ENCODE measurements around the gene HEBP1.
A peak's percentile ranks its signal among the peaks of the same experiment; 100 is the strongest.

HEBP1 gene

GRCh38 chr12:13002301-13003097, 2.4 kb upstream of the HEBP1 start:
- Histone ChIP-seq H3K79me1 (replicated peaks; ENCODE audit: low read length, poor library complexity, severe bottlenecking) (peaks cover 25% of the 10 kb centered on the region), H3K4me3 (ENCODE audit: insufficient read depth in 1 of 2, low read depth in 1 of 2, low read length in 2 of 2) (peak overlapping the region in 1 of 2 experiments; percentile 88), H2BK120ac (ENCODE audit: low read depth, low read length) (no peak overlapping the region), H3K36me3 (ENCODE audit: control insufficient read depth in 1 of 2, insufficient read depth in 2 of 2, low read depth in 1 of 2, low read length in 2 of 2) (peaks cover 0 to 5% of the 10 kb centered on the region in 2 experiments), H3K4me1 (ENCODE audit: control insufficient read depth, insufficient read depth, low read depth, low read length) (peaks cover 20% of the 10 kb centered on the region), H3K9ac (ENCODE audit: low read length) (peak overlapping the region; percentile 88), H2BK5ac (ENCODE audit: low read depth, low read length, poor library complexity, severe bottlenecking) (no peak overlapping the region), H3K14ac (ENCODE audit: low read length in 2 of 2) (peak overlapping the region in 1 of 2 experiments; percentile 11), H4K91ac (ENCODE audit: low read length) (no peak overlapping the region), H2AK5ac (ENCODE audit: low read length, severe bottlenecking) (no peak overlapping the region), H2AFZ (ENCODE audit: low read depth, low read length) (no peak overlapping the region), H3K23ac (ENCODE audit: low read length in 2 of 2) (no peak overlapping the region), H3K18ac (ENCODE audit: low read depth in 1 of 2, low read length in 2 of 2) (peak overlapping the region; percentile 1 to 7), H3K27ac (ENCODE audit: low read length, poor library complexity, severe bottlenecking) (no peak overlapping the region), H2BK15ac (ENCODE audit: low read depth, poor library complexity, severe bottlenecking) (no peak overlapping the region), H4K8ac (ENCODE audit: low read length) (no peak overlapping the region), H2BK12ac (ENCODE audit: low read length in 2 of 2) (no peak overlapping the region), H3K9me3 (ENCODE audit: control insufficient read depth, low read length) (no peaks in the 10 kb centered on the region), H3K4ac (ENCODE audit: low read depth in 1 of 2, low read length in 2 of 2) (no peak overlapping the region), H3K27me3 (ENCODE audit: control insufficient read depth in 1 of 2, insufficient read depth in 1 of 2, low read length in 2 of 2) (no peaks in the 10 kb centered on the region), H3K4me2 (ENCODE audit: low read length, poor library complexity, severe bottlenecking) (no peak overlapping the region)
- 93% methylated on average over 10 of the region's 10 CpGs for WGBS
- peak; percentile 14 for DNase-seq

GRCh38 chr12:13001775-13002040, 1.6 kb upstream of the HEBP1 start:
- H4K91ac ChIP-seq (ENCODE audit: low read length): peak overlapping the region; percentile 66
- 56% methylated on average over 16 of the region's 16 CpGs for WGBS
- H3K14ac ChIP-seq (ENCODE audit: low read length in 2 of 2): no peak overlapping the region
- no peak overlapping the region for H2BK15ac ChIP-seq (ENCODE audit: low read depth, poor library complexity, severe bottlenecking)
- peak overlapping the region; percentile 72 to 88 for H3K4me3 ChIP-seq (ENCODE audit: insufficient read depth in 1 of 2, low read depth in 1 of 2, low read length in 2 of 2)
- H2BK5ac ChIP-seq (ENCODE audit: low read depth, low read length, poor library complexity, severe bottlenecking): no peak overlapping the region
- no peak overlapping the region for H3K27ac ChIP-seq (ENCODE audit: low read length, poor library complexity, severe bottlenecking)
- peak overlapping the region; percentile 23 to 69 for H2BK12ac ChIP-seq (ENCODE audit: low read length in 2 of 2)
- no peak for DNase-seq
- H2AFZ ChIP-seq (ENCODE audit: low read depth, low read length): no peak overlapping the region
- H3K79me1 ChIP-seq (replicated peaks; ENCODE audit: low read length, poor library complexity, severe bottlenecking): peaks cover 30% of the 10 kb centered on the region
- H3K23ac ChIP-seq (ENCODE audit: low read length in 2 of 2): no peak overlapping the region
- H3K36me3 ChIP-seq (ENCODE audit: control insufficient read depth in 1 of 2, insufficient read depth in 2 of 2, low read depth in 1 of 2, low read length in 2 of 2): peaks cover 0 to 5% of the 10 kb centered on the region in 2 experiments
- H2BK120ac ChIP-seq (ENCODE audit: low read depth, low read length): no peak overlapping the region
- no peaks in the 10 kb centered on the region for H3K9me3 ChIP-seq (ENCODE audit: control insufficient read depth, low read length)
- no peaks in the 10 kb centered on the region for H3K27me3 ChIP-seq (ENCODE audit: control insufficient read depth in 1 of 2, insufficient read depth in 1 of 2, low read length in 2 of 2)
- H4K8ac ChIP-seq (ENCODE audit: low read length): peak overlapping the region; percentile 88
- H2AK5ac ChIP-seq (ENCODE audit: low read length, severe bottlenecking): no peak overlapping the region
- peak overlapping the region; percentile 88 for H3K9ac ChIP-seq (ENCODE audit: low read length)
- peak overlapping the region; percentile 66 for H3K4me2 ChIP-seq (ENCODE audit: low read length, poor library complexity, severe bottlenecking)
- peak overlapping the region; percentile 5 to 64 for H3K18ac ChIP-seq (ENCODE audit: low read depth in 1 of 2, low read length in 2 of 2)
- peaks cover 22% of the 10 kb centered on the region for H3K4me1 ChIP-seq (ENCODE audit: control insufficient read depth, insufficient read depth, low read depth, low read length)
- peak overlapping the region in 1 of 2 experiments; percentile 19 for H3K4ac ChIP-seq (ENCODE audit: low read depth in 1 of 2, low read length in 2 of 2)

- WGBS: 1% methylated on average over 74 of the region's 82 CpGs
- Histone ChIP-seq H4K91ac (ENCODE audit: low read length) (peak overlapping the region; percentile 66), H3K9me3 (ENCODE audit: control insufficient read depth, low read length) (no peaks in the 10 kb centered on the region), H3K18ac (ENCODE audit: low read depth in 1 of 2, low read length in 2 of 2) (peak overlapping the region; percentile 80 to 81), H3K79me1 (replicated peaks; ENCODE audit: low read length, poor library complexity, severe bottlenecking) (peaks cover 33% of the 10 kb centered on the region), H2BK5ac (ENCODE audit: low read depth, low read length, poor library complexity, severe bottlenecking) (peak overlapping the region; percentile 81), H3K4ac (ENCODE audit: low read depth in 1 of 2, low read length in 2 of 2) (peak overlapping the region; percentile 19 to 60), H2AK5ac (ENCODE audit: low read length, severe bottlenecking) (no peak overlapping the region), H3K27ac (ENCODE audit: low read length, poor library complexity, severe bottlenecking) (peak overlapping the region; percentile 79), H2BK15ac (ENCODE audit: low read depth, poor library complexity, severe bottlenecking) (no peak overlapping the region), H3K27me3 (ENCODE audit: control insufficient read depth in 1 of 2, insufficient read depth in 1 of 2, low read length in 2 of 2) (no peaks in the 10 kb centered on the region), H2BK12ac (ENCODE audit: low read length in 2 of 2) (peak overlapping the region in 1 of 2 experiments; percentile 68), H3K4me3 (ENCODE audit: insufficient read depth in 1 of 2, low read depth in 1 of 2, low read length in 2 of 2) (peak overlapping the region; percentile 72 to 88), H3K4me1 (ENCODE audit: control insufficient read depth, insufficient read depth, low read depth, low read length) (peaks cover 22% of the 10 kb centered on the region), H3K14ac (ENCODE audit: low read length in 2 of 2) (no peak overlapping the region), H3K9ac (ENCODE audit: low read length) (peak overlapping the region; percentile 88), H3K23ac (ENCODE audit: low read length in 2 of 2) (no peak overlapping the region), H3K36me3 (ENCODE audit: control insufficient read depth in 1 of 2, insufficient read depth in 2 of 2, low read depth in 1 of 2, low read length in 2 of 2) (peaks cover 0 to 5% of the 10 kb centered on the region in 2 experiments), H2BK120ac (ENCODE audit: low read depth, low read length) (peak overlapping the region; percentile 89), H3K4me2 (ENCODE audit: low read length, poor library complexity, severe bottlenecking) (peak overlapping the region; percentile 96), H4K8ac (ENCODE audit: low read length) (peak overlapping the region; percentile 88), H2AFZ (ENCODE audit: low read depth, low read length) (peak overlapping the region; percentile 74)
- DNase-seq: peak; percentile 68
Measured at GRCh38 chr12:13000925-13001774, 1.1 kb upstream of the HEBP1 start.

GRCh38 chr12:13000616-13000924, 505 bp upstream of the HEBP1 start:
- peak overlapping the region; percentile 56 to 88 for H3K4me3 ChIP-seq (ENCODE audit: insufficient read depth in 1 of 2, low read depth in 1 of 2, low read length in 2 of 2)

More at GRCh38 chr12:13000616-13000924, 505 bp upstream of the HEBP1 start:
- Histone ChIP-seq H3K14ac (ENCODE audit: low read length in 2 of 2) (no peak overlapping the region), H4K8ac (ENCODE audit: low read length) (peak overlapping the region; percentile 81), H2AFZ (ENCODE audit: low read depth, low read length) (peak overlapping the region; percentile 74), H3K4me2 (ENCODE audit: low read length, poor library complexity, severe bottlenecking) (peak overlapping the region; percentile 96), H3K23ac (ENCODE audit: low read length in 2 of 2) (no peak overlapping the region), H4K91ac (ENCODE audit: low read length) (no peak overlapping the region), H3K9me3 (ENCODE audit: control insufficient read depth, low read length) (no peaks in the 10 kb centered on the region), H2BK5ac (ENCODE audit: low read depth, low read length, poor library complexity, severe bottlenecking) (no peak overlapping the region), H3K4ac (ENCODE audit: low read depth in 1 of 2, low read length in 2 of 2) (peak overlapping the region in 1 of 2 experiments; percentile 58), H2BK15ac (ENCODE audit: low read depth, poor library complexity, severe bottlenecking) (peak overlapping the region; percentile 73), H2BK12ac (ENCODE audit: low read length in 2 of 2) (peak overlapping the region in 1 of 2 experiments; percentile 68), H2AK5ac (ENCODE audit: low read length, severe bottlenecking) (no peak overlapping the region), H3K27me3 (ENCODE audit: control insufficient read depth in 1 of 2, insufficient read depth in 1 of 2, low read length in 2 of 2) (no peaks in the 10 kb centered on the region), H3K79me1 (replicated peaks; ENCODE audit: low read length, poor library complexity, severe bottlenecking) (peaks cover 34% of the 10 kb centered on the region), H3K4me1 (ENCODE audit: control insufficient read depth, insufficient read depth, low read depth, low read length) (peaks cover 20% of the 10 kb centered on the region), H2BK120ac (ENCODE audit: low read depth, low read length) (peak overlapping the region; percentile 86), H3K18ac (ENCODE audit: low read depth in 1 of 2, low read length in 2 of 2) (peak overlapping the region; percentile 81 to 88), H3K27ac (ENCODE audit: low read length, poor library complexity, severe bottlenecking) (peak overlapping the region; percentile 79), H3K9ac (ENCODE audit: low read length) (peak overlapping the region; percentile 88), H3K36me3 (ENCODE audit: control insufficient read depth in 1 of 2, insufficient read depth in 2 of 2, low read depth in 1 of 2, low read length in 2 of 2) (peaks cover 0 to 8% of the 10 kb centered on the region in 2 experiments)
- no peak for DNase-seq
- 0% methylated on average over 16 of the region's 16 CpGs for WGBS

Measured in mesenchymal stem cell (in vitro differentiated cells and primary cell).